HL-60 (cell line): ENCODE results near the gene ZBTB21.

Experiments
- DNase-seq, 2 experiments: peaks; one replicate each; pipeline ENCODE4 v3.0.0-alpha.2; 2010 to 2020; ENCODE audit warnings: low read depth in 1 of 2, low spot score in 1 of 2
- H3K27ac ChIP-seq: fragments of 250-450 bp; sonication (Bioruptor Pico); replicated peaks from 2 replicates; pipeline ENCODE4 v1.5.1; 2020; ENCODE audit warnings: mild to moderate bottlenecking, moderate library complexity
- H3K27me3 ChIP-seq: fragments of 250-450 bp; sonication (Bioruptor Pico); 2 replicates; pipeline ENCODE4 v1.5.1; 2021; ENCODE audit warnings: mild to moderate bottlenecking, moderate library complexity; ENCODE audit not compliant: insufficient read depth, poor library complexity, severe bottlenecking
- H3K4me3 ChIP-seq: replicated peaks from 2 replicates; pipeline ENCODE4 v1.5.1; 2011; ENCODE audit warnings: mild to moderate bottlenecking, control low read depth, low read length; ENCODE audit not compliant: insufficient read depth
- CTCF ChIP-seq: IDR thresholded peaks from one replicate; pipeline ENCODE4 v1.5.1; 2011; ENCODE audit warnings: low read length, control low read depth, inconsistent platforms; ENCODE audit not compliant: insufficient read depth
- GABPA ChIP-seq: IDR thresholded peaks from 2 replicates; pipeline ENCODE4 v1.6.1; 2012; ENCODE audit warnings: low read depth
- POLR2AphosphoS5 ChIP-seq: IDR thresholded peaks from 2 replicates; pipeline ENCODE4 v1.6.1; 2012; ENCODE audit warnings: low read depth
- REST ChIP-seq: IDR thresholded peaks from 2 replicates; pipeline ENCODE4 v1.6.1; 2012; ENCODE audit warnings: low read depth; ENCODE audit not compliant: insufficient replicate concordance
- SPI1 ChIP-seq: IDR thresholded peaks from 2 replicates; pipeline ENCODE4 v1.6.1; 2012; ENCODE audit warnings: low read depth, mild to moderate bottlenecking, borderline replicate concordance
- long read RNA-seq: library from polyadenylated mRNA; unstranded; transcript quantifications from one replicate; pipeline ENCODE4 v2.0.0, GENCODE V29; 2020

ZBTB21 gene
- long read RNA-seq, full-length matches to known transcripts, result 16 of 23 reads
- long read RNA-seq, partial matches to known transcripts, result 0 of 23 reads
- long read RNA-seq, other reads (novel, unspliced or antisense), result 7 of 23 reads

GRCh38 chr21:42009831-42010506 is at the start of gene ZBTB21:
Gene ZBTB21, minus strand, starts transcription at chr21:42010360. Its CDS starts 16,265 bp downstream, at chr21:41994095.
- Histone ChIP-seq H3K4me3 (peak within 1 kb of the TSS; percentile 78), H3K27ac (peak within 1 kb of the TSS; percentile 80), H3K27me3 (no peaks in the 10 kb centered on the region)
- TF ChIP-seq GABPA (no peak), POLR2AphosphoS5 (peak; percentile 79), SPI1 (no peak), REST (no peak)
- peak; percentile 92 to 98 for DNase-seq

GRCh38 chr21:42059721-42060120 is 49.6 kb upstream of the ZBTB21 start:
- H3K27ac ChIP-seq, result no peak overlapping the region
- DNase-seq, result no peak
- TF ChIP-seq REST (no peak), POLR2AphosphoS5 (no peak), CTCF (no peak), SPI1 (no peak), GABPA (no peak)
- no peak overlapping the region for H3K4me3 ChIP-seq
- no peaks in the 10 kb centered on the region for H3K27me3 ChIP-seq

- no peak overlapping the region for H3K27ac ChIP-seq
- TF ChIP-seq REST (no peak), GABPA (no peak), SPI1 (no peak), CTCF (no peak), POLR2AphosphoS5 (no peak)
- H3K27me3 ChIP-seq, result no peaks in the 10 kb centered on the region
- H3K4me3 ChIP-seq, result no peak overlapping the region
- DNase-seq, result no peak
These were observed 49.0 kb upstream of the ZBTB21 start for GRCh38 chr21:42059141-42059540.
